Measurements from ENCODE around the gene PACRG.

PACRG gene

GRCh38 chr6:163182696-163183095, 454.9 kb downstream of the PACRG start:
- no peak for DNase-seq

- DNase-seq, result no peak
These were observed 456.0 kb downstream of the PACRG start for GRCh38 chr6:163183806-163184205.

GRCh38 chr6:163185744-163186143, 458.0 kb downstream of the PACRG start:
- no peak for DNase-seq

DNA sequence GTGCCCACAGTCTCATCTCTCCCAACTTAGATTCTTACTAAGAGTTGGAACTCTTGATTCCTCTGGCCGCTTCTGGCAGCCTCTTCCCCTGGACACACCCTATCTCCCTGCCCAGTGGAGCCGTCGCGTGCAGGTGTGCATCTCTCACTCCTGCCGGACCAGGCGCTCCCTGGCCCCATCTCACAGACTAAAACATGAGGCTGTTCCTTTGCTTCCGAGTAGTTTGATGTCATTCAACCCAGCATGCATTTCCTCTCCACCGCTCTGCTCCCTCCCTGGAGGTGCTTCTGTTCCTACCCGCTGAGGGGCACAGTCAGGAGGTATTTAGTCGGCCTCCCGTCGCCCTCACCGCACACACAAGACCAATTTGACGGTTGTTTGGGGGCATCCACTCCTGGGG, 458.8 kb downstream of the PACRG start:
- no peak for DNase-seq

DNA sequence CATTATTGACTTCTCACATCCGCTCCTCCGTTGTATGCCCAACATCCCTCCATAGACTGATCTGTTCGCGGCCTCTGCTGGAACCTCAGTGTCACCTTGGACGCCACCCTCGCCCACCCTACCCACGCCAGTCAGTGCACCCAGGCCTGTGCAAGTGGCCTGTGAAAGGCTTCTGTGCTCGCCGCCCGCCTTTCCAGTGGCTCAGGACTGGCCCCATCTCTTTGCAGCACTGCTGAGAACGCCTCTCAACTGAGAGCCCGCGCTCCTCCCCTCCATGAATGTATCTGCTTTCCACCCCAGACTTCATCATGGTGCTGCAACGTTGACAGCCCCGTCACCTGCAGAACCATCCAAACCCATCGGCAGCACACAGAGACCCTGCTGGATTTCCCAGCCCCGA, 459.4 kb downstream of the PACRG start:
- no peak for DNase-seq

DNA sequence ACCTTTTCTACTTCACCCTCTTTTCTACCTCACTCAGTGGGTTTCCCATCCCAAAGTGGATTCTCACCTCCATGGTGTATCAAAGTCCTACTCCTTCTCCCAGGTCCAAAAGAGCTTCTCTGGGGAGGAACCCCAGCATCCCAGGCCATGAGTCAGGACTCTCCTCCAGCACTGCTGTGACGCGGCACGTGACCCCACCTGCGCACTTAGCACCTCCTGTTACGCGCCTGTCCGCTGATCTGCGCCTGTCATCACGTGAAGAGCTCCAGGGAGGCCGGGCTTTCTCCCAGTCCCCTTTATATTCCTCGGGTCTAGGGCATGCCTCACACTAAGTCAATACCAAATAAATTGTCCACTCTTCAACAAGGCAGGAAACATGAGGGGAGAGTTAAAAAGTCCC, 459.8 kb downstream of the PACRG start:
- DNase-seq, result no peak

DNA sequence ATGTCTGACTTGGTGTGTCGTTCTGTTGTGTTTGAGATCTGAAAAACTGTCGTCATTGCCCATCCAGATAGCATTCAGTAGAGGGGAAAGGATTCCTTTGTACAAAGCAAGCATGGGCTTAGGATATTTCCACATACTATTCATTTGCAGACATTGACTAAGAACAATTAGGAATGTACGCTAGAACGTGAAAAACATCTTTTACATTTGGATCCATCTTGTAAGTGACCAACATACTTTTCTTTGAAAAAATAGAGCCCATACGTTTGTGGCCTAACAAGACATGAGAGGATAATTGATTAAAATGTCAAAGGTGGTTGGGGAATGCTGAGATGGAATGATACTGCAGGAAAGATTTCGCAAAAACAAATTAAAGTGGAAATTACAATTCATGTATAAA, 461.0 kb downstream of the PACRG start:
- DNase-seq, result no peak

DNA sequence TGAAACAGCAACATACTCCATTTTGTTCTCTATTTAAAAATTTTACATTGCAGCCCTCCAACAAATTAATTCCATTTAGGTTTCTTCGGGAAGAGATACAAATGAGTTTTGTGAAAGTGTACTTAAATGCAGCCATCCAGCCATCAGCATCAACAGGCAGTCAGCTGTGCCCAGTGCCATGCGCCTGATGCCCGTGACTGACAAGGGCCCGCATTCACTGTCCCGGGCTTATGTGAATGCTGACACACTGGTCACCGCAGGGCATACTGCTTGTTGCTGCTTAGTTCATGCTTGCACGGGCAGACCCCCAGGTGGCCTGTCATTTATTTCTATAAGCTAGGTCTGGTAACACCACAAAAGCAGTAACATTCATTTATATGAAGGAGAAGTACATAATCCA, 461.8 kb downstream of the PACRG start:
- no peak for DNase-seq

DNA sequence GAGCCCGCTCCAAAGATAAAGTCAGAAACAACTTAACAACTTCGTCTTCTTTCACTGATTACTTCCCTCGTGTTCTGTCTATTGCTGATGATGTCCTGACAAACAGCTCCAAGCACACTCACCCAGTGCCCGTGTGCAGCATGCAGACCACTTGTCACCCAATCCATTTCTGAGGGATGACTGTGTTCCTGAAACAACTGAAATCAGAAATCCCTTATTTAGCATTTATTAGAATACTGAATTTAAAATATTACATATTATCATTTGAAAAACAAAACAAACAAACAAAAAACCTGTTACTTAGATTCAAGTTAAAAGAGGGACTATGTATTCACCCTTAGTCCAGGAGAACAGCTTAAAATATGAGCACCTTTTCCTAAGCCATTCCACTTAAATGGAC, 463.0 kb downstream of the PACRG start:
- DNase-seq, result no peak

GRCh38 chr6:163191704-163192537, 464.1 kb downstream of the PACRG start:
- DNase-seq, result no peak

DNA sequence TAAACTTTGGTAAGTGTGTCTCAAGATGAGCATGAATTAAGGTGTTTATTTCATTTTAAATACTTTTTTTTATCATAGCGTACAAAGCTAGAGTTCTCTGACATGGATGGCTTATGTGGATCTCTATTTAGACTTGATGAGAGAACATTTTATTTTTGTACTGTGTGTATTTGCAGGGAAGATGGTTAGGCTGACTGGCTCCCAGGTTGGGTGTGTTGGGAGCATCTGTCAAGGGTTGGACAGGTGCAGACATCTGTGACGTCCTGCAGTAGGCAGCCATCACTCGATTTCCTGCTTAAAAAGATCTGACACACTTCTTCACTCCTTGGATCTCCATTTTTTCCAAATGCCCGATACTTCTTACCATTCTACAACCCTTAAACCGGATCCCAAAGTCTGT, 464.8 kb downstream of the PACRG start:
- no peak for DNase-seq

GRCh38 chr6:163193326-163193725, 465.6 kb downstream of the PACRG start:
- no peak for DNase-seq

DNA sequence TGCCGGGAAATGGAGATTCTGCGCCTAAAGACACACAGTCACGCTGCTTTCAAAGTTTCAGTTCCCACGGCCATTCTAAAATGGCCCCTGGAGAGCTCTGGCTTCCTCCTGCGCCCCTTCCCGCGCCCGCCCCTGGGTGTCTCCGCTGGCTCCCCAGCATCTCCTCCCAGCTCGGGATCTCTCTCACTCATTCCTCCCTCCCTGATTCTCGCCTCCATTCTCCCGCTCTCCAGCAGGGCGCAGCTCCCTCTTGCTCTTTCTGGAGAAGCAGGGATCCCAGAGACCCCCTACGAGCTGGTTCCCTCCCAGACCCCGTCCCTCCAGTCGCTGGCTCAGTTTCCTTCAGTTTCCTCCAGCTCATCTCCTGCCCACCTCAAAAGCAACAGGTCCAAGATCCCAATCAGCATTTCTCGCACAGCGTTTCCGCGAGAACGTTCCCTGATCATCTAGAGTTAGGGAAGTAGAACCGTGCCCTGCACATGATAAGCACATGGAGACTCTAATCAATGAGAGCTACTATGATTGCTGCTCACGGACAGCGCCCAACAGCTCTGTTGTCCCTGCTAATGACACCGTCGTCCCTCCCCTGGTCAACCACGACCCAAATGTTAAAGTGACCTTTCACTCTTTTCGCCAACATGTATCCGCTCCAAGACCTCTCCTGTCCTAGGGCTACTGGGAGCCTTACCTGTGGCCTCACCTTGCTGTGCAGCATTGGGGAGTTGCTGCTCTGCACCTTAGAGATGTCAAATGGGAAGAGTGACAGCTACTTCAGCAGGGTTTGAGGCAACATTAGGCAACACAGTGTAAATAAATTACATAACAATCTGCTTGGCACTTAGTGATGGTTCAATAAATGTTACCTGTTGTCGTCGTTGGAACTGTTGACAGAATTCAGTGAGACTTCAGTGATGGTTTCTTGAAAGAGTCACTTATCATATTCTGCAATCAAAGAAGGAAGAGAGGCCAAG, 468.2 kb downstream of the PACRG start:
- DNase-seq, result no peak

- no peak for DNase-seq
These were observed 470.1 kb downstream of the PACRG start for GRCh38 chr6:163197839-163198238.

DNA sequence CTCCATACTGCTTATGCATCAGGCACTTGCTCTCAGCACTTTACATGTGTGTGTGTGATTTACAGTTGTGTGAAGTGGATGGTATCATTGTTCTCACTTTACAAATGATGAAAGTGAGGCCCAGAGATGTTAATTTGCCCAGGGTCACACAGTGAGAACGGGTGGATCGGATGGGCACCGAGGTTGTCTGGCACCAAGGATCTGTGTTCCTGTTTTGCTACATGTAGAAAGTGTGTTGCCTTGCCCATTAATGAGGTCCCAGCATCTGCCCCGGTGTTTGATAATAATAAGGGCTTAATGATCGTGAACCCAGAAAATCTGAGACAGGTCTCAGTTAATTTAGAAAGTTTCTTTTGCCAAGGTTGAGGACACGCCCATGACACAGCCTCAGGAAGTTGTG, 470.6 kb downstream of the PACRG start:
- DNase-seq, result no peak

DNA sequence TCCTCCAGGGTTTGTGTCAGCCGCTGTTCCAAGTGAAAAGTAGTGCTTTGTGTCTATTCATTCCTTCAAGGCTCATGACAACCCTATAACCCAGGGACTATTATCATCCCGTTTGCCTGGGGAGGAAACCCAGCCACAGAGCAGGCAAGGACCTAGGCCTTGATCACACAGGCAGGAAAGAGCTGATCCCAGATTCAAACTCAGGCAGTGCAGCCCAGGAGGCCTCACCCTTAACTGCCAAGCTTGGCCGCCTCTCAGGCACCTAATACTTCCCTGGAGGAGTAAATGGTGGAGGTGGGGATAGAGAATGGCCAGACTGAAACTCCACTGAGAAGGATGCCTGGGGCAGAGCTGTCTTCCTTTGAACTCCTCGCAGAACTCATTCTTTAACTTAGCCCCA, 471.6 kb downstream of the PACRG start:
- no peak for DNase-seq

DNA sequence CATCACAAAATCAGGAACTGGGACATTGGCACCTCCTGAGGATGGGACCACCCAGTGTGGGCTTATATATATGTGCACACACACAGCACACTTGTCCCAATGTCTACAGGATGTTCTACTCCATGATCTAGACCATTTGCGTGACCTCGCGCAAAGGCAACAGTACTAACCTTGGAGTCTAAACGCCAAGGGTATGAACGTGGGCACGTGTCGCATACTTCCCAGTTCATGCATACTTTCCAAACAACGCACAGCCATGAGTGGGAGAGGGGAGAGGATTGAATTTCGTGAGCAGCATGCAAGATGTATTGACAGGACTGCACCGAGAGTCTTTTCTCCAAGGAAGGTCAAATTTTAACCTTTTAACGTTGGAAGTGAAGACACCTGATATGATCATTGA, 472.5 kb downstream of the PACRG start:
- no peak for DNase-seq

GRCh38 chr6:163200694-163201093, 472.9 kb downstream of the PACRG start:
- no peak for DNase-seq

DNA sequence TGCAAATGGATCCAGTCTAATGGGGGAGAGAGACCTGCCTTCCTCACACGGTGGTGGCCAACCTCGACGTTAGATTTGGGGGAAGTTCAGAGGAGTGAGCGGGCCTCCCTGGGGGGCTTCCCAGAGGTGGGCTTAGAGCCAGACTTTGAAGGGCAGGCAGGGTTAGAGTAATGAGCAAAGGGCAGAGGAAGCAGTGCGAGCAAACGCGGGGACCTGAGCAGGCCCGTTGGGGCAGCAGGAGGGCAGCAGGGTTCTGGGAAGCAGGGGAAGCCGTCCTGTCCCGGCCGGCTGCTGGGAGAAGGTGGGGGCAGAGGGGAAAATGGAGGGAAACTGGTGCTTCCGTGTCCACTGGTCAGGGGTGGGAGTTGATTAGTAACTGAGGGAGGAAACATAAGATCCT, 474.1 kb downstream of the PACRG start:
- DNase-seq, result no peak

- no peak for DNase-seq
These were observed 478.4 kb downstream of the PACRG start for GRCh38 chr6:163206196-163206595.

GRCh38 chr6:163207431-163208383, 479.9 kb downstream of the PACRG start:
- DNase-seq, result no peak

- no peak for DNase-seq
These were observed 481.2 kb downstream of the PACRG start for GRCh38 chr6:163209005-163209404.

GRCh38 chr6:163212123-163212522, 484.3 kb downstream of the PACRG start:
- DNase-seq, result no peak
